GM12801 (cell line): ENCODE data around the gene CPT1B.

Experiments
- TF ChIP-seq, protein P1 (sequence below): IDR thresholded peaks from one replicate; pipeline ENCODE4 v1.5.1; 2011; ENCODE audit warnings: control low read depth; ENCODE audit not compliant: insufficient read length; ENCODE audit errors: extremely low read depth

The CPT1B gene

DNA sequence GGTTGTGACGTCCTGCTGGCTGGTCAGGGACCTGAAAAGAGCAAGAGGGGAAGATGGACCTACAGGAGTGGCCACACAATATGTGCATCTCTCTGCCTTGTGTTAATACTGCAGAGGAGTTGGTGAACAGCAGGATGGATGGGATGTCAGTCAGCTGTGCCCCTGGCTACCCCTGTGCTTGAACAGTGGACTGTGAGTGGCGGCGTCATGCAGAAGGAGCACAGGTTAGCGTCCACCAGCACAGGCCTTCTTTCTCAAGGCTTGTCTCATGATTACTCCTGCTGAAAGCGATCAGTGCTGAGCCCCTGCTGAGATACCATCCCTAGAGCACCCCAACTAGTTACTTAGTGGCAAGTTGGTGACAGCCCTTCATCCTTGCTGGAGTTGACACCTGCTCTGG lies 8.2 kb upstream of the CPT1B start:
- TF ChIP-seq, protein P1, sequence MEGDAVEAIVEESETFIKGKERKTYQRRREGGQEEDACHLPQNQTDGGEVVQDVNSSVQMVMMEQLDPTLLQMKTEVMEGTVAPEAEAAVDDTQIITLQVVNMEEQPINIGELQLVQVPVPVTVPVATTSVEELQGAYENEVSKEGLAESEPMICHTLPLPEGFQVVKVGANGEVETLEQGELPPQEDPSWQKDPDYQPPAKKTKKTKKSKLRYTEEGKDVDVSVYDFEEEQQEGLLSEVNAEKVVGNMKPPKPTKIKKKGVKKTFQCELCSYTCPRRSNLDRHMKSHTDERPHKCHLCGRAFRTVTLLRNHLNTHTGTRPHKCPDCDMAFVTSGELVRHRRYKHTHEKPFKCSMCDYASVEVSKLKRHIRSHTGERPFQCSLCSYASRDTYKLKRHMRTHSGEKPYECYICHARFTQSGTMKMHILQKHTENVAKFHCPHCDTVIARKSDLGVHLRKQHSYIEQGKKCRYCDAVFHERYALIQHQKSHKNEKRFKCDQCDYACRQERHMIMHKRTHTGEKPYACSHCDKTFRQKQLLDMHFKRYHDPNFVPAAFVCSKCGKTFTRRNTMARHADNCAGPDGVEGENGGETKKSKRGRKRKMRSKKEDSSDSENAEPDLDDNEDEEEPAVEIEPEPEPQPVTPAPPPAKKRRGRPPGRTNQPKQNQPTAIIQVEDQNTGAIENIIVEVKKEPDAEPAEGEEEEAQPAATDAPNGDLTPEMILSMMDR: no peak

DNA sequence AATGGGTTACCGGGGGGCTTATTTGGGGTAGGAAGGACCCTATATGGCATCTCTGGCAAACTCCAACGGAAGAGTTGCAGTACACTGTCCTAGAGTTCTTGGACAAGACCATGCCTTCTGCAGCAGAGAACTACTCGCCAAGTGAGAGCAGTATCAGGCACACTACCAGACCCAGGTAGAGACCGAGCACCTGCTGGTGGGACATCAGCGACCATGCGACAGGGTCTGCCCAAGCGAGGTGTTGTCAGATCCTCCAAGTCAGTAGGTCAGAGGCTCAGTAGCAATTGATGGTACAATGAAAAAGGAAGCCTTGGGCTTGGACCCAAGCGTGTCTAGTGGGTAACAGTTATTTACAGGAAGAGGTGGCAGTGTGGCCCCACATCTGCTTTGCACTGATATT lies 7.6 kb upstream of the CPT1B start:
- TF ChIP-seq, protein P1: no peak

DNA sequence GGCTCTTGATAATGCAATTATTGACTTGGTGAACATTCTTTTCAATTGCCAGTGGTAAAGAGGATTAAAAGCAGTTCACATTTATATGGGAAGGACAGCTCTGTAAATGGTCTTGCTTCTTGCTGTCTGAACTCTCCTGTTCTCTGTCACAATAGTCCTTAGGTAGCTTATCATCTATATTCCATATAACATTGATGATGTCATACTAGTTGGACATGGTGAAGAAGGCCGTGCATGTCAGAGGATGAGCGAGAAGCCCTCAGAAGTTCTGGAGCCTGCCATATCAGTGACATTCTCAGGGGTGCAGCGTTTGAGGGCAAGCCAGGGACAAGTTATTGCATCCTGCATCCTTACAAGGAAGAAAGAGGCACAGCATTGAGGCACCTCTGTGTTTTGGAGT lies 7.0 kb upstream of the CPT1B start:
- TF ChIP-seq, protein P1: no peak

DNA sequence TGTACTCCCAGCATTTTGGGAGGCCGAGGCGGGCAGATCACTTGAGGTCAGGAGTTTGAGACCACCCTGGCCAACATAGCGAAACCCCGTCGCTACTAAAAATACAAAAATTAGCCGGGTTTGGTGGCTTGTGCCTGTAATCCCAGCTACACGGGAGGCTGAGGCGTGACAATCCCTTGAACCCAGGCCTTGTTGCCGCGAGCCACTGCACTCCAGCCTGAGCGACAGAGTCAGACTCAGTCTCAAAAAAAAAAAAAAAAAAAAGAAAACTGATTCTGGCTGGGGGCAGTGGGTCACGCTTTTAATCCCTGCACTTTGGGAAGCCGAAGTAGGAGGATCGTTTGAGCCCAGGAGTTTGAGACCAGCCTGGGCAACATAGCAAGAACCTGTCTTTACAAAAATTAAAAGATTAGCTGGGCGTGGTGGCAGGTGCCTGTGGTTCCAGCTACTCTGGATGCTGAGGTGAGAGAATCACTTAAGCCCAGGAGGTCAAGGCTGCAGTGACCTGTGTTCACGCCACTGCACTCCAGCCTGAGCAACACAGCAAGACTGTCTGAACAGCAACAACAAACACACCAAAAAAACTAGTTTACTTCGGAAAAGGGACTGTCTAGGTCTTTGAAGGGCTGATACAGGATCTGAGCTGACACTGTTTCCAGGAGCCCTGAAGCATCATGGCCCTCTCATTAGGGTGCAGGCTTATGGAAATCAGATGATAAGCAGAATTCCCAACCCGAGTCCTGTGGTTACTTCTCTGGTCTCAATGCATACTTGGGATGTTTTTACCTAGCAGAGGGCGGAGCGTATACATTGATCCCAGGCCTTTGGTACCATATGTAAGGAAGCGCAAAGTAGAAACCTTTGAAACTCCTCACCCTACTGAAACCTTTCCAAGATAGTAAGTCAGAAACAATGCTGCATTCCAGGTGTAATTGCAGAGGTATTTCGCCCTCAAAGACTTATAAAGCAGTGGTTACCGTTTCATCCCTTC lies 6.2 kb upstream of the CPT1B start:
- TF ChIP-seq, protein P1: no peak

DNA sequence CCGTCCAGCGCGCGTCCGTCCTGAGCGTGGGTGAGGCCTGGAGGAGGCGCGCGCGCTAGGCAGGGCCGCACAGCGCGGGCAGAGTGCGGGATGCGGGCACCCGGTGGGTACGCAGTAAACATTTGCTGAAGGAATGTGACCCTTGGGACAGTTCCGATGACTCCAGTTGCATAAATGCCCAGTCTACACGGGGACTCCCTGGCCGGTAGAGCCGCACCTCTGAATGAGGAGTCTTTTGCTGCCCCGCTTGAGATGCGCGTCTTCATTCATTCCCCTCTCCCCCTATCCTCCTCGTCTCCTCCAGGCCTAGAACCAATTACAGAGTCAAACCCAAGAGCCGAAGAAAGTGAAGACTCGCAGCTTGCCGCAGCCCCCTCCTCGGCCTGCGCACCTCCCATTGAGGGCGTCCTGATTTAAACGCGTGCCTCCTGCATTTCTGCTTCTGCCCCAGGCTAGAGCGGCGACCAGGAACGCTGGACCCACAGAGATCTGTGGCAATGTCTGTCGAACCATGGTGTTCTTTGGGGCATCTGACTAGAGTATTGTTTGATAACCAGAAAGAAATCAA lies 5.2 kb upstream of the CPT1B start:
- TF ChIP-seq, protein P1: no peak

DNA sequence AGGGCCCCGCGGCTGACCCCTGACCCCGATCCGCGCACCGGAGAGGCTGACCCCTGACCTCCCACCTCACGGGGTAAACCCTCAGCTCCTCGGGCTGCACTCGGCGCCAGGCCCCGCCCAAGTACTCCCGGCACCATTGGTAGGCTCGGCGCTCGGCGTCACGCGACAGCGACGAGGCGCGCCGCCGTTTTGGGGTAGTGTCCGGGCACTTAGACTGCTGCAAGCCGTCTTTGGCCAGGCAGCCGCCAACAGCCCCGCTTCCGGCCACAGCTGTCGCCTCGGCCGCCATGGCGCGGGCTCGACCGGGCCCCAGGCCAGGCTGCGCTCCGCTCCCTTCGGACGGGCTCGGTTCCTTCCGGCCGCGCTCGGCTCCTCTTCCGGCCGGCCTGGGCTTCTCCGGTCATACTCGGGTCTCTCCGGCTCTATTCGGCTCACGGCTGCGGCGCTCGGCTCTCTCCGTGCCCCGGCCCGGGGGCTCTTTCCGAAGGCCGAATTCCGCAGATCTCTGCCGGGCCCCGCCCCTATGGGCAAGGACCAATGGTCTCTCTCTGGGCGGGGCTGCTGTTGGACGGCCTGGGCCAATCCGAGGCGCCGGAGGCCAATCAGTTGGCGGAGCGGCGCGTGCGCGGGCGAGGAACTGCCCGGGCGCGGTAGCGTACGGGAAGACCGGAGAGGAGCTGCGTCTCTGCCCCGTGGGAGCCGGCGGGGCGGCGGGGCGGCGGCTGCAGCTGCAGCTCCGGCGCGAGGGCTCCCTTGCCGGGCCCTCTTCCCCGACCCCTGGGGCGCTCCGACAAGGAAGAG lies 4.5 kb upstream of the CPT1B start, which contains the start of gene CHKB:
Gene CHKB, minus strand, starts transcription at position 357 of the 801 bp plus-strand sequence. Its CDS starts 68 bp downstream, at position 289.
- TF ChIP-seq, protein P1: no peak
